Measurements from ENCODE around the gene KAZALD1.
A peak's percentile ranks its signal among the peaks of the same experiment; 100 is the strongest.

KAZALD1 gene

GRCh38 chr10:101061624-101062231, at the start of gene KAZALD1:
Gene KAZALD1 (plus strand): TSS chr10:101061989. CDS start chr10:101062593, 604 bp downstream.
- DNase-seq = peak in 2 of 3 experiments; percentile 33 to 45

GRCh38 chr10:101012525-101013364, 49.0 kb upstream of the KAZALD1 start:
- DNase-seq = peak; percentile 51 to 84 (median 67)

- no peak for DNase-seq
Measured at GRCh38 chr10:101013365-101013825, 48.4 kb upstream of the KAZALD1 start.

GRCh38 chr10:101014230-101014884, 47.4 kb upstream of the KAZALD1 start:
- DNase-seq = peak; percentile 39 to 55 (median 47)

- DNase-seq = no peak
Measured at GRCh38 chr10:101014966-101015581, 46.7 kb upstream of the KAZALD1 start.

GRCh38 chr10:101015582-101015973, 46.2 kb upstream of the KAZALD1 start:
- DNase-seq = no peak

GRCh38 chr10:101016814-101017213, 45.0 kb upstream of the KAZALD1 start:
- no peak for DNase-seq

GRCh38 chr10:101018118-101018599, 43.6 kb upstream of the KAZALD1 start:
- DNase-seq = no peak

GRCh38 chr10:101018600-101019439, 43.0 kb upstream of the KAZALD1 start:
- DNase-seq = peak; percentile 41 to 66 (median 54)

GRCh38 chr10:101019440-101019703, 42.4 kb upstream of the KAZALD1 start:
- no peak for DNase-seq

- DNase-seq = no peak
Measured at GRCh38 chr10:101020427-101021075, 41.2 kb upstream of the KAZALD1 start.

GRCh38 chr10:101021239-101021638, 40.5 kb upstream of the KAZALD1 start:
- DNase-seq = no peak

- DNase-seq = no peak
Measured at GRCh38 chr10:101021692-101022251, 40.0 kb upstream of the KAZALD1 start.

- no peak for DNase-seq
Measured at GRCh38 chr10:101022967-101023705, 38.7 kb upstream of the KAZALD1 start.

GRCh38 chr10:101027106-101027720, 34.6 kb upstream of the KAZALD1 start:
- DNase-seq = no peak

GRCh38 chr10:101028446-101029337, 33.1 kb upstream of the KAZALD1 start:
- peak in 1 of 3 experiments; percentile 46 for DNase-seq

GRCh38 chr10:101029520-101030295, 32.1 kb upstream of the KAZALD1 start:
- peak in 1 of 3 experiments; percentile 8 for DNase-seq

GRCh38 chr10:101030496-101031127, 31.2 kb upstream of the KAZALD1 start:
- DNase-seq = no peak

All from NCI-H1417 (cell line).